Endothelial cell of umbilical vein (primary cell): ENCODE data around the gene NDUFB4. TPM values are rescaled to one million over a fixed set of nuclear protein-coding genes. Genes with fewer than 3 reads are reported as not detected.

Experiments used
- BruUV-seq: library from RNA; stranded (reverse); fragments of 400-500 nt; replicated peaks from 2 replicates; lab custom pipeline; 2021; lab: Mats Ljungman, UMichigan
- CTCF ChIA-PET: fragments of 300-600, 350-600 bp; sonication (Branson Sonifier 250); formaldehyde crosslinking; loops from one replicate; lab custom pipeline; 2021; ENCODE audit warnings: antibody characterized with exemption, inconsistent platforms; lab: Charles Lee
- POLR2A ChIA-PET: fragments of 300-600, 350-600 bp; sonication (Branson Sonifier 250); formaldehyde crosslinking; loops from one replicate; lab custom pipeline; 2021; ENCODE audit warnings: antibody characterized with exemption, inconsistent platforms; lab: Charles Lee
- DNase-seq: peaks from one replicate; pipeline ENCODE4 v3.0.0-alpha.2; 2011; ENCODE audit warnings: low read depth, low spot score
- FAIRE-seq: peaks from 2 replicates; lab custom pipeline; 2011; peaks lifted over from hg19 to GRCh38; lab: Jason Lieb, UNC
- H2AFZ ChIP-seq: 2 replicates; pipeline ENCODE4 v1.6.0; 2012; ENCODE audit warnings: low read depth, low read length, control low read depth, inconsistent platforms
- H3K27ac ChIP-seq: 2 replicates; pipeline ENCODE4 v1.5.1; 2011; ENCODE audit warnings: low read depth, mild to moderate bottlenecking, control low read depth, low read length, moderate library complexity; ENCODE audit not compliant: insufficient read depth
- H3K27me3 ChIP-seq, 2 experiments: 2 replicates each; pipeline versions ENCODE4 v1.6.0 to v1.6.1; 2011; ENCODE audit warnings: low read length in 2 of 2, mixed read lengths in 1 of 2; ENCODE audit not compliant: control insufficient read depth in 2 of 2, insufficient read depth in 2 of 2
- H3K36me3 ChIP-seq, 2 experiments: 2 replicates in 1 of 2; 3 replicates in 1 of 2; pipeline ENCODE4 v1.5.1; 2011; ENCODE audit warnings: low read length in 2 of 2, mild to moderate bottlenecking in 1 of 2, moderate library complexity in 1 of 2; ENCODE audit not compliant: control insufficient read depth in 2 of 2, insufficient read depth in 2 of 2; ENCODE audit errors: extremely low read depth in 1 of 2
- H3K4me1 ChIP-seq: 3 replicates; pipeline ENCODE4 v1.5.1; 2011; ENCODE audit warnings: mild to moderate bottlenecking, low read length; ENCODE audit not compliant: control insufficient read depth, insufficient read depth; ENCODE audit errors: extremely low read depth
- H3K4me2 ChIP-seq: 2 replicates; pipeline ENCODE4 v1.6.1; 2011; ENCODE audit warnings: low read length, control low read depth, mixed read lengths; ENCODE audit not compliant: insufficient read depth
- H3K4me3 ChIP-seq, 3 experiments: fragments of 200-600 bp in 1 of 3; sonication (generic), shearing (Covaris generic) in 1 of 3; replicated peaks in 1 of 3; 2 replicates each; pipeline ENCODE4 v1.5.1; 2011 to 2016; ENCODE audit warnings: control low read depth in 3 of 3, low read length in 3 of 3, mild to moderate bottlenecking in 2 of 3, inconsistent platforms in 1 of 3, low read depth in 1 of 3, moderate library complexity in 1 of 3; ENCODE audit not compliant: insufficient read depth in 1 of 3
- H3K79me2 ChIP-seq: 2 replicates; pipeline ENCODE4 v1.6.0; 2012; ENCODE audit warnings: low read length, inconsistent platforms; ENCODE audit not compliant: control insufficient read depth, insufficient read depth
- H3K9ac ChIP-seq: replicated peaks from 2 replicates; pipeline ENCODE3; 2011; ENCODE audit warnings: low read length, control low read depth; ENCODE audit not compliant: insufficient read depth; ENCODE audit errors: extremely low read depth
- H3K9me1 ChIP-seq: replicated peaks from 3 replicates; pipeline ENCODE4 v1.6.0; 2011; ENCODE audit warnings: mild to moderate bottlenecking, low read length; ENCODE audit not compliant: control insufficient read depth, insufficient read depth; ENCODE audit errors: extremely low read depth
- H3K9me3 ChIP-seq: replicated peaks from 2 replicates; pipeline ENCODE4 v1.5.1; 2012; ENCODE audit warnings: low read length, inconsistent platforms; ENCODE audit not compliant: control insufficient read depth, insufficient read depth
- H4K20me1 ChIP-seq: replicated peaks from 2 replicates; pipeline ENCODE3; 2011; ENCODE audit warnings: mild to moderate bottlenecking, low read length; ENCODE audit not compliant: control insufficient read depth, insufficient read depth; ENCODE audit errors: extremely low read depth
- EZH2 ChIP-seq: IDR thresholded peaks from 2 replicates; pipeline ENCODE4 v1.6.1; 2012; ENCODE audit warnings: borderline replicate concordance, low read depth, mild to moderate bottlenecking, moderate library complexity, low read length, inconsistent platforms; ENCODE audit not compliant: severe bottlenecking
- FOS ChIP-seq: IDR thresholded peaks from 2 replicates; pipeline ENCODE4 v1.6.1; 2011; ENCODE audit warnings: mild to moderate bottlenecking, low read length, moderate library complexity, borderline replicate concordance; ENCODE audit not compliant: insufficient read depth
- GATA2 ChIP-seq: IDR thresholded peaks from 2 replicates; pipeline ENCODE4 v1.7.0; 2011; ENCODE audit warnings: low read depth, mild to moderate bottlenecking, moderate library complexity, mixed read lengths, low read length; ENCODE audit not compliant: insufficient read length, insufficient read depth
- JUN ChIP-seq: IDR thresholded peaks from 2 replicates; pipeline ENCODE4 v1.6.1; 2011; ENCODE audit warnings: borderline replicate concordance, low read depth; ENCODE audit not compliant: insufficient read length, insufficient read depth
- MYC ChIP-seq: IDR thresholded peaks from one replicate; pipeline ENCODE4 v1.6.1; 2011; ENCODE audit warnings: mild to moderate bottlenecking, low read depth, low read length
- POLR2A ChIP-seq: IDR thresholded peaks from 2 replicates; pipeline ENCODE4 v1.6.1; 2012; ENCODE audit warnings: low read depth, mild to moderate bottlenecking, control low read depth, low read length
- POLR2AphosphoS5 ChIP-seq: IDR thresholded peaks from 2 replicates; pipeline ENCODE4 v1.6.1; 2012; ENCODE audit warnings: low read depth, mild to moderate bottlenecking, control low read depth, low read length, moderate library complexity; ENCODE audit not compliant: insufficient read depth
- dilution Hi-C: fragments of 300-500 bp; cut with MboI; formaldehyde crosslinking; loops from one replicate; pipeline ENCODE4 v1.15.0; 2019; ENCODE audit warnings: low sequenced_read_pairs; ENCODE audit not compliant: extremely low pct_ligation_motif_present
- intact Hi-C: fragments of 100-400 bp; cut with micrococcal nuclease; formaldehyde crosslinking; loops from one replicate; pipeline ENCODE4 v1.10.0; 2022
- polyA plus RNA-seq, 4 experiments: library from polyadenylated mRNA; depleted of rRNA in 3 of 4; stranded (reverse) in 3 of 4; unstranded in 1 of 4; fragments of >200 nt; gene quantifications; 2 replicates each; pipeline versions ENCODE4 v1.2.1 to v1.2.3, GENCODE V29; 2011 to 2012; ENCODE audit warnings: missing spikeins in 1 of 4
- total RNA-seq: library from RNA; stranded (reverse); gene quantifications from 2 replicates; pipeline ENCODE4 v1.2.3, GENCODE V29; 2021
- TF ChIP-seq, protein P1 (sequence below), 2 donors: IDR thresholded peaks; 1 replicate in 1 of 2; 2 replicates in 1 of 2; pipeline ENCODE4 v1.5.1; 2011; ENCODE audit warnings: low read length in 2 of 2, mild to moderate bottlenecking in 2 of 2, moderate library complexity in 2 of 2, control low read depth in 1 of 2, inconsistent platforms in 1 of 2, low read depth in 1 of 2; ENCODE audit not compliant: insufficient read depth in 1 of 2; ENCODE audit errors: extremely low read depth in 1 of 2
- TF ChIP-seq, protein P2 (sequence below): IDR thresholded peaks from 2 replicates; pipeline ENCODE4 v1.6.1; 2011; ENCODE audit not compliant: insufficient read depth, insufficient read length

The NDUFB4 gene
- total and polyA plus RNA-seq, 2 donors (not counting 3 experiments of a cell fraction or from before 2014, with no cell fraction given) = 140 to 191 TPM

DNA sequence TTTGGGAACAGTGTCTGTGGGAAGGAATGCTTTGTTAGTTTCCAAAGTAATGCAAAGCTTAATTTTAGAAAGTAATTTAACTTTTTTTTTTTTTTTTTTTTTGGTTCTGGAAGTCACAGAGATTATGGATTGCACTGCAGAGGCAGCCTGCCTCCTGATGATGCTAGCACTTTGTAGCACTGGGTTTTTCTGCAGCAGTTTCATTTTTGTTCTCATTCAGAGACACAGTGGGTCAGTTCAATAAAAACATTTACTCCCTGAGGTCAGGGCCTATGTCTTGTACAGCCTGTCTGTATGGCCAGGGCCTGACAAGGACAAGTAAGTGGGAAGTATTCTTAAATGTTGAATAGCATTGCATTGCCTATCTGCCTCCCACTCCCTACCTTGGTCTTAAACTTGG lies 39.0 kb upstream of the NDUFB4 start:
- Histone ChIP-seq H3K79me2 (no peaks in the 10 kb centered on the region), H3K9ac (no peak overlapping the region), H3K4me3 (no peak overlapping the region), H3K9me1 (no peaks in the 10 kb centered on the region), H3K27me3 (no peaks in the 10 kb centered on the region), H4K20me1 (no peaks in the 10 kb centered on the region), H2AFZ (no peak overlapping the region), H3K9me3 (no peaks in the 10 kb centered on the region), H3K4me1 (peaks cover 26% of the 10 kb centered on the region), H3K4me2 (no peak overlapping the region), H3K27ac (no peak overlapping the region), H3K36me3 (no peaks in the 10 kb centered on the region)
- intact Hi-C loops = no loop called here
- no TSS peak for BruUV-seq
- FAIRE-seq (no peak), DNase-seq (no peak)
- dilution Hi-C loops = no loop called here
- TF ChIP-seq JUN (no peak), POLR2A (no peak), GATA2 (no peak), POLR2AphosphoS5 (no peak), MYC (no peak), EZH2 (no peak), FOS (no peak)
- TF ChIP-seq, protein P1, sequence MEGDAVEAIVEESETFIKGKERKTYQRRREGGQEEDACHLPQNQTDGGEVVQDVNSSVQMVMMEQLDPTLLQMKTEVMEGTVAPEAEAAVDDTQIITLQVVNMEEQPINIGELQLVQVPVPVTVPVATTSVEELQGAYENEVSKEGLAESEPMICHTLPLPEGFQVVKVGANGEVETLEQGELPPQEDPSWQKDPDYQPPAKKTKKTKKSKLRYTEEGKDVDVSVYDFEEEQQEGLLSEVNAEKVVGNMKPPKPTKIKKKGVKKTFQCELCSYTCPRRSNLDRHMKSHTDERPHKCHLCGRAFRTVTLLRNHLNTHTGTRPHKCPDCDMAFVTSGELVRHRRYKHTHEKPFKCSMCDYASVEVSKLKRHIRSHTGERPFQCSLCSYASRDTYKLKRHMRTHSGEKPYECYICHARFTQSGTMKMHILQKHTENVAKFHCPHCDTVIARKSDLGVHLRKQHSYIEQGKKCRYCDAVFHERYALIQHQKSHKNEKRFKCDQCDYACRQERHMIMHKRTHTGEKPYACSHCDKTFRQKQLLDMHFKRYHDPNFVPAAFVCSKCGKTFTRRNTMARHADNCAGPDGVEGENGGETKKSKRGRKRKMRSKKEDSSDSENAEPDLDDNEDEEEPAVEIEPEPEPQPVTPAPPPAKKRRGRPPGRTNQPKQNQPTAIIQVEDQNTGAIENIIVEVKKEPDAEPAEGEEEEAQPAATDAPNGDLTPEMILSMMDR (IDR thresholded peaks at IDR 0.05; ENCODE audit: extremely low read depth in 1 of 2, insufficient read depth in 1 of 2, low read depth in 1 of 2, low read length in 2 of 2) = no peak
- TF ChIP-seq, protein P2, sequence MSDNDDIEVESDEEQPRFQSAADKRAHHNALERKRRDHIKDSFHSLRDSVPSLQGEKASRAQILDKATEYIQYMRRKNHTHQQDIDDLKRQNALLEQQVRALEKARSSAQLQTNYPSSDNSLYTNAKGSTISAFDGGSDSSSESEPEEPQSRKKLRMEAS = no peak
- ChIA-PET CTCF (interaction anchor here (0.6 to 5.4 kb wide), 6 partner anchors 11 to 535 kb away, joined by 3 to 246 read pairs (median 4); no protein-coding TSS in a partner anchor), POLR2A (no interaction called here)
